ENCODE measurements around the gene TMCO4. TPM values are rescaled to one million over a fixed set of nuclear protein-coding genes. Genes with fewer than 3 reads are reported as not detected.

The TMCO4 gene
- total and polyA plus RNA-seq, 7 donors, result 16.3 to 25.1 (median 21.9) TPM

DNA sequence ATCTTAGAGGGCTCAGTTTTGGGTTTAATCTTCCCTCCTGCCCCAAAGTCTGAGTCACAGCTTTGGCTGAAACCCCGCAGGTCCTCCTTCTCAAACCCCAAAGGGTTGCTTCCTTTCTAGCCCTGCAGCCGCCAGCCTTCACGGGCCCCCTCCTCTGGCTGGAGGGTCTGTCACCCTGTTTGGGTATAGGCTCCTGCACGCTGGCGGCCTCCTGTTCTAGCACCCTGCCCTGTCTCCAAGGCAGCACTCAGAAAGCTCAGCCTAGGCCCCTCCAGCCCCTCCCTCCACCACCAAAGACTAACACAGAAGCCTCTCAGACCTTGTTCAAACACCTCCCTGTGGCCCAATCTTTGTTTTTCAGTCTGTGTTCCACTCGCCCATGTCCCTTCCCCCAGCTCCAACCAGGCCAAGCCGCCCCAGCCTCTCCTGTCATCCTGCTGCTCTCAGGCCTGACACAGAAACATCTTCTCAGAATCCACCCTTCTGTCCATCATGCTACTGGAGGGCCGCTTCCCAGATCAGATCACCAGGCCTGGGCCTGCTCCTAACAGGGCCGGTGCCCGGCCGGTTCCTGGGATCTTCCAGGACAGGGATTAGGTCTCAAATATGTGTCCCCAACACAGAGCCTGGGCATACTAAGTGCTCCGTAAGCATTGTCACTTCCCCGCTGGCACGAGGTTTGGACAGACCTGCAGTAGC lies 99.5 kb downstream of the TMCO4 start:
- DNase-seq, result no peak
- Histone ChIP-seq H3K27me3 (no peaks in the 10 kb centered on the region), H3K36me3 (peaks cover 0 to 37% (median 7%) of the 10 kb centered on the region in 4 donors), H3K9me3 (no peaks in the 10 kb centered on the region), H3K4me1 (peaks cover 0 to 8% (median 7%) of the 10 kb centered on the region in 4 donors), H3K4me3 (no peak overlapping the region), H3K27ac (no peak overlapping the region)
- intact Hi-C loops (cut with DNase I), result no loop called here
- WGBS, 2 donors, result 96% methylated on average over 14 of the region's 14 CpGs
- TF ChIP-seq POLR2AphosphoS5 (IDR thresholded peaks at IDR 0.05) (no peak), POLR2A (IDR thresholded peaks at IDR 0.05) (no peak), EP300 (IDR thresholded peaks at IDR 0.05) (no peak)
- TF ChIP-seq, protein P1, sequence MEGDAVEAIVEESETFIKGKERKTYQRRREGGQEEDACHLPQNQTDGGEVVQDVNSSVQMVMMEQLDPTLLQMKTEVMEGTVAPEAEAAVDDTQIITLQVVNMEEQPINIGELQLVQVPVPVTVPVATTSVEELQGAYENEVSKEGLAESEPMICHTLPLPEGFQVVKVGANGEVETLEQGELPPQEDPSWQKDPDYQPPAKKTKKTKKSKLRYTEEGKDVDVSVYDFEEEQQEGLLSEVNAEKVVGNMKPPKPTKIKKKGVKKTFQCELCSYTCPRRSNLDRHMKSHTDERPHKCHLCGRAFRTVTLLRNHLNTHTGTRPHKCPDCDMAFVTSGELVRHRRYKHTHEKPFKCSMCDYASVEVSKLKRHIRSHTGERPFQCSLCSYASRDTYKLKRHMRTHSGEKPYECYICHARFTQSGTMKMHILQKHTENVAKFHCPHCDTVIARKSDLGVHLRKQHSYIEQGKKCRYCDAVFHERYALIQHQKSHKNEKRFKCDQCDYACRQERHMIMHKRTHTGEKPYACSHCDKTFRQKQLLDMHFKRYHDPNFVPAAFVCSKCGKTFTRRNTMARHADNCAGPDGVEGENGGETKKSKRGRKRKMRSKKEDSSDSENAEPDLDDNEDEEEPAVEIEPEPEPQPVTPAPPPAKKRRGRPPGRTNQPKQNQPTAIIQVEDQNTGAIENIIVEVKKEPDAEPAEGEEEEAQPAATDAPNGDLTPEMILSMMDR (IDR thresholded peaks at IDR 0.05), result no peak

DNA sequence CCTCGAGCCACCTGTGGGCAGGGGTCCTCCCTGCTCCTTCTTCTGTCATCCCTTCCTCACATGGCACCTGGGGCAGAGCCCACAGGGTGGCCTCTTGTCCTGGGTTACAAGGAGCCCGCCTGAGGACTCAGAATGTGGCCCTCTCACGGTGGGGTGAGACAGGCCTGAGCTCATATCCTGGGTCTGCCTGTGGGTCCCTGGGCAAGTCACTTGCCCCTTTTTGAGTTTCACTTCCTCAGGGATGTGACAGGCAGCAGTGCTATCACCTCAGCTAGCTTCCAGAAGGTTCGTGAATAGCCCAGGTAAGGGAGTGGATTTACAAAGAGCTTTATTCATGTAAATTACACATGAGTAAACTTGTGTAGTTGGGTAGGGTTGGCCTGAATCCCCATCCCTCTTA lies 101.5 kb downstream of the TMCO4 start:
- no peak for DNase-seq
- TF ChIP-seq POLR2A (IDR thresholded peaks at IDR 0.05) (no peak), EP300 (IDR thresholded peaks at IDR 0.05) (no peak), POLR2AphosphoS5 (IDR thresholded peaks at IDR 0.05) (no peak)
- TF ChIP-seq, protein P1 (IDR thresholded peaks at IDR 0.05), result no peak
- Histone ChIP-seq H3K9me3 (no peaks in the 10 kb centered on the region), H3K27ac (no peak overlapping the region), H3K4me1 (no peaks in the 10 kb centered on the region), H3K4me3 (no peak overlapping the region), H3K27me3 (no peaks in the 10 kb centered on the region), H3K36me3 (peaks cover 0 to 58% (median 10%) of the 10 kb centered on the region in 4 donors)
- intact Hi-C loops (cut with DNase I), result no loop called here
- 87% methylated on average over 4 of the region's 4 CpGs for WGBS, 2 donors

DNA sequence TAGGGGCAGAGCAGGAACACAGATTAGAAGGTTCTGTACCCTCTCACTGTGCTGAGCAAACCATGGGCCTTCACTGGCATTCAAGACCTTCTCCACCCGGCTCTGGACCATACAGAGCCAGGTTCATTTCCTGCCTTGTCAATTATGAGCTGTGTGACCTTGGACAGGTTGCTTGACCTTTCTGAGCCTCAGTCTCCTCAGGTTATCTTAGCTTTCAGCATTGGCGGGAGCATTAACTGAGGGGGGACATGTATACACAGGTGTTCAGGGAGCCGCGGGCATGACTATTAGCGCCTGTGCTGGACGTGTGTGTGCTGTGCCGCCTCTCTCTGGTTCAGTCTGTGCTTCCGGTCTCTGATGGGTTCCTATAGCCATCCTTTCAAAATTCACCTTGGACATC lies 102.9 kb downstream of the TMCO4 start:
- Histone ChIP-seq H3K27ac (no peak overlapping the region), H3K36me3 (peaks cover 0 to 67% (median 10%) of the 10 kb centered on the region in 4 donors), H3K27me3 (no peaks in the 10 kb centered on the region), H3K4me1 (no peaks in the 10 kb centered on the region), H3K9me3 (no peaks in the 10 kb centered on the region), H3K4me3 (no peak overlapping the region)
- intact Hi-C loops (cut with DNase I), result no loop called here
- no peak for TF ChIP-seq EP300 (IDR thresholded peaks at IDR 0.05)
- TF ChIP-seq, protein P1 (IDR thresholded peaks at IDR 0.05), result no peak
- no peak for TF ChIP-seq POLR2AphosphoS5 (IDR thresholded peaks at IDR 0.05)
- TF ChIP-seq POLR2A (IDR thresholded peaks at IDR 0.05), result no peak
- WGBS, 2 donors, result 95 to 97% methylated on average over 8 of the region's 8 CpGs
- no peak for DNase-seq

DNA sequence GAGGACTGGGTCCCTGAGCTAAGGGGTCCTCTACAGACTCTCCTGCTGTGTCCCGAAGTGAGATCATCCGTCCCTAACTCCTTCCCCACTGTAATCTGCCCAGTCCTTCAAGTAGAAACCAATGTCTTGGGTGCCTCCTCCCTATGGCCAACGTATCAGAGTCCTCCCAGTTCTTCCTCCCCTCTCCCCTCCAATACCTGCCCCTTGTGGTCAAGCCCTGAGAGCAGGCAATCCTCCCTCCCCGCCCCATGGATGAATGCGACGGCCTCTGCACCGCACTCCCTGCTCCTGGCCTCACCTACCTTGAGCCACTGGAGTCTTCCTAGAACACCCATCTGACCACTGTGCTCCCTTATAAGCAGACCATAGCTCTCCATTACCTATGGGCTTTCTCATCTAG lies 103.9 kb downstream of the TMCO4 start:
- intact Hi-C loops (cut with DNase I), result no loop called here
- Histone ChIP-seq H3K9me3 (no peaks in the 10 kb centered on the region), H3K27ac (no peak overlapping the region), H3K4me1 (no peaks in the 10 kb centered on the region), H3K27me3 (no peaks in the 10 kb centered on the region), H3K4me3 (no peak overlapping the region), H3K36me3 (peaks cover 0 to 76% (median 12%) of the 10 kb centered on the region in 4 donors)
- 85 to 96% methylated on average over 7 of the region's 7 CpGs for WGBS, 2 donors
- TF ChIP-seq, protein P1 (IDR thresholded peaks at IDR 0.05), result no peak
- TF ChIP-seq EP300 (IDR thresholded peaks at IDR 0.05) (no peak), POLR2A (IDR thresholded peaks at IDR 0.05) (no peak), POLR2AphosphoS5 (IDR thresholded peaks at IDR 0.05) (no peak)
- no peak for DNase-seq

Data from sigmoid colon (tissue), 7 donors.